GM18519 (cell line): ENCODE results near the gene CHCHD5.

Source experiments
- ATAC-seq: cut with Tn5 transposase; IDR thresholded peaks from one replicate; pipeline ENCODE4 v1.9.1; 2021; ENCODE audit warnings: mild to moderate bottlenecking, moderate library complexity; ENCODE audit not compliant: unreplicated experiment, low FRiP score

The CHCHD5 gene

GRCh38 chr2:112622528-112622849 lies 38.1 kb downstream of the CHCHD5 start:
- ATAC-seq, result no peak

DNA sequence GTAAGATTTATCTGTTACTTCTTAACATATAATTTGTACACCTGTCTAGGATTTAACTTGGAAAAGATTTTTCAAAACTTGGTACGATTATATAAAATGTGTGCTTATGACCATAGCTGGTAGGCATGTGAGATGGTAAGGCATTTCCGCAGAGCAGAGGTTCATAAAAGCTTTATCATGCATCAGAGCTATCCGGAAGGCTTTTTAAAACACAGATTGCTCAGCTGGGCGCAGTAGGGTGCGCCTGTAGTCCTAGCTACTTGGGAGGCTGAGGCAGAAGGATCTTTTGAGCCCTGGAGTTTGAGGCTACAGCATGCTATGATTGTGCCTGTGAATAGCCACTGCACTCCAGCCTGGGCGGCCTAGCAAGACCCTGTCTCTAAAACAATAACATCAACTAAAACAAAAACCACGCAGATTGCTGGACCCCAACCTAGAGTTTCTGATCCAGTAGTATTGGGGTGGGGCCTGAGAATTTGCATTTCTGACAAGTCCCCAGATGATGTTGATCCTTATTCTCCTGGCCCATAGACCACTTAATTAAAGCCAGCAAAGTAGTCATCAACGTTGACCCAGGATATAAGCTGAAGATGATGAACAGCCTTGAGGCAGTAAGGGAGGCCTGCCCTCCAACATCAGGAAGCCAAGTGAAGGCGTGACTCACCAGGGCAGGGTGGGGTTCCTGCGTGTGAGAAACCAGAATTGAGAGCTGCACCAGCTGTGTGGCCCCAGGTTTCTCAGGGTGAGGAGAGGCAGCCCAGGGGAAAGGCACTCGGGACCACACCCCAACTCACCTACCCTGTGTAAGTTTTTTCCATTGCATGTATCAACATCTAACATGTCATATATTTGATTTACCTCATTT lies 39.7 kb downstream of the CHCHD5 start:
- no peak for ATAC-seq

GRCh38 chr2:112625474-112626114 lies 41.2 kb downstream of the CHCHD5 start:
- no peak for ATAC-seq

DNA sequence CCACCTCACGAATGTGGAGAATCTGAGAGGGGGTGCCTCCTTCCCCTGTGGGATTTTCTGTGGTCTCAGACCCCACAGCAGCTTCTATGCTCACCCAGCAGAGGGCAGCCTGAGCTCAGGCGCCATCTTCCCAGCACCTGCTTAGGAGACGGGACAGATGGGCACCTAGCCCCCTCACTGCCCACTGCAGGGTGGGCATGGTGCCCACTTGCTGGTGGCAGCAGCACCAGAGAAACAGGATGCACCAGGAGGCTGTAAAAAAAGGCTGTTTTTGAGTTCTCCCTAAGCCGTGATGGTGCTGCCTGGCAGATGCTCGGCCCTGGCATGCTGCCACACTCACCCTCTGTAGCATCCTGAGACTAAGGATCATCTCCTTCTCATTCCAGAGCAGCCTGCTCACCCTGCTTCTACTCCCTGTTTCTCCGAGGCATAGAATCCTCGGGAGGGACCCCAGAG lies 42.2 kb downstream of the CHCHD5 start:
- ATAC-seq, result no peak

DNA sequence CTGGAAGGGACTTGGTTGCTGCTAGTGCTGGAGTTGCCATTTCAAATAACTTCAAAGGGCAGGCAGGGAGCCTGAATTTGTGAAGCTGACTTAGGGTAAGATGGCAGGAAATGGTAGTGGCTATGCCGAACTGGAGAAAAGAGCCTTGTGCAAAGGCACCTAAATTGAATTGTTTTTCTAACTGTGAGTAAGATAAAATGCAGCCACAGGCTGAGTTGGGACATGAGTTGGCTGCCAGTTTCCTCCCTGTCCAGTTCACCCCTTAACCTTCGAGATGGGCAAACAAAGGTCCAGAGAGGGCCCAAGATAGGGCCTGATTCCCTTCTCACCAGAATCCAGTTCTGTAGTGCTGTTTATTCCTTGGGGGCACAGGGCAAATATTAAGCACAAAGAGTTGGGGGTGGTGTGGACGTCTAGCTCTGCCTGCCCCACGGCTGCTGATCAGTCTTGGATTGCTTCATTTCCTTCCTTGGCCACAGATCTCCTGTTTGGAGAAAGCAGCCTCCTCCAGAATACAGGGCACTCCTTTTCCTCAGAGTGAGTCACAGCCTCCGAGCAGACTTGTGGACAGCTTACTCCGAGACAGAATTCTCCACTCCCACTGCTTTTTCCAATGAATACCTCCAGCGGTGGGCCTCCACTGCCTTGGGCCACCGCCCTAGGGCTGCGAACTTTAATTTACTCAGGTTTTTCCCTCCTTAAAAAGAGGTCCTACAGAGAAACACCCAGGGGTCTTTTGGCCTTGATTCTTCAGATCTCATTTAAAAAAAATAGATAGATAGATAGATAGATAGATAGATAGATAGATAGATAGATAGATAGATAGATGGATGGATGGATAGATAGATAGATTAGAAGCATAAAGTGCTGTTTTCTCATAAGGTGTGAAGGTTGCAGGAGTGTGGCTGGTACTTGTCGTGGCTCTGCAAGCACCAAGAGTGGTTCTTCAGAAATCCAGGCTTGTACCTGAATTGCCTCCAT lies 42.9 kb downstream of the CHCHD5 start:
- ATAC-seq, result no peak

- no peak for ATAC-seq
Measured at GRCh38 chr2:112629224-112629623, 44.8 kb downstream of the CHCHD5 start.

DNA sequence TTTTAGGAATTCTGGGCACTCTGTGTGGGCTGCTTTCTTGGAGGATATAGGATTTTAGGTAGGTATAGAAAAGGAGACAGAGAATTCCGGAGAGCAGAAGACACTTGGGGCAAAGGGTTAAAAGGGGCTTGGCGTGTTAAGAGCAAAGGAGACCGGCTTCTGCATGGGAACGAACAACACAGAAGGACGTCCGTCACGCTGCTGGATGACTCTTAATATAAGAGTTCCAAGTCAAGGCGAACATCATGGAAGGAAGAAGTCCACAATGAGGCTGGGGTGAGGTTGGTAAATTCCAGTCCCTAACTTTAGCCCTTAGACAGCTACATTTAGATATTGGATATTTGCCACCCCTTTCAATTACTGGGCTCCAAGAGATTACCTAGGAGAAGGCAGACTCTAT lies 45.4 kb downstream of the CHCHD5 start:
- ATAC-seq, result no peak

DNA sequence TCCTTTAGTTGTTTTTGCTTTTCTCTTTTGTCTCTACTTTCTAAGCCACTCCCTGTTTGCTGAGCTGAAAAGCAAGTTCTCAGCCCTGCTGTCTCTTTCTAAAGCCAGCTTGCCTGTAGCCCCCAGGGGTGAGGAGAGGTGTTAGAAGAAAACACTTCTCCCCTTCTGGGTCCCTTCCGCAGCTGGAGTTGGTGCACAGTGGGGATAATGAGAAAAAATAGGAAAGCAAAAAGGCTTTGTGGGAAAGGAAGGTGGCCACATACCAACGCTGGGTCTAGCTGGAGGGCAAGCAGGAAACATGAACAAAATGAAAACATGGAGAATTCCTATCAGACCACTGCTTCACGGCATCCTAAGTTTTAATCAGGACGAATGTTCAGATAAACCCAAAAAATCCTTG lies 45.9 kb downstream of the CHCHD5 start:
- no peak for ATAC-seq

- ATAC-seq, result no peak
Measured at GRCh38 chr2:112633708-112634107, 49.3 kb downstream of the CHCHD5 start.

- ATAC-seq, result no peak
Measured at GRCh38 chr2:112634153-112634873, 49.9 kb downstream of the CHCHD5 start.

GRCh38 chr2:112634874-112635157 lies 50.4 kb downstream of the CHCHD5 start:
- no peak for ATAC-seq

- peak; percentile 72 for ATAC-seq
Measured at GRCh38 chr2:112636605-112637288, 52.3 kb downstream of the CHCHD5 start.

GRCh38 chr2:112637289-112637660 lies 52.9 kb downstream of the CHCHD5 start:
- no peak for ATAC-seq
